ENCODE measurements around the gene FER1L5.

Gene FER1L5

DNA sequence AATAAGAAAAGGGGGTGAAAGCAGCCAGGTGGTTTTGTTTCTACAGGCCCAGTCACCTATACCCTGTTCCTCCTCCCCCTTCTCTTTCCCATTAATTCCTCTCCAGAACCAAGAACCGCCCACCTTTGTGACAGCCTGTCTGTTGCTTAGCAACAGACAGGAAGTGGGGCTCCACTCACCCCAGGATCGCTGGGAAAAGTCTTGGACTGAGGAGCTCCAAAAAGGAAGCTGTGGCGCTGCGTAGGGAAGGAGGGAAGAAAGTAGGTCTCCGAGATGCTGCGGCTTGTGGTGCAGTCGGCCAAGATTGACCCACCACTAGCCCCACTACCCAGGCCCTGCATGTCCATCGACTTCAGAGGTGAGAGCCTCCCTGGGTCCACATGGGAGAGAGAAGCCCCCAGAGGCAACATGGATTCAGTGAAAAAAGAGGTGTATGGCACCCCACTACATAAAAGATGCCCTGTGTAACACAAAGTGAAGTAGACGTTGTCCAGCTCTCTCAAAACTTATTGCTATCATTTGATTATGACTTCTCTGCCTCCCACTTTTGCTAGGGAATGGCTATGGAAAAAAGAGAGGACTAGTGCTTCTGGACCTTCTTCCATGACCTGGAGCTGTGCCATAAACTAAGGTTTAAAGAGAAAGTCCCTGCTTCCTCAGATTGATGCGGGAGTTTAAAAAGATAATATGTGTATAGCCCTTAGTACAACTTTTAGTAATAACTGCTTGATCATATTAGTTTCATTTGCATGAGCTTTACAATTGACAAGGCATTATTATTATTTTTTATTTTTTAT is at the start of gene FER1L5:
FER1L5 (plus strand) TSS at position 201 of the 797 bp plus-strand sequence; CDS start at position 274, 73 bp downstream.
- no peak for DNase-seq (ENCODE audit: low spot score)

DNA sequence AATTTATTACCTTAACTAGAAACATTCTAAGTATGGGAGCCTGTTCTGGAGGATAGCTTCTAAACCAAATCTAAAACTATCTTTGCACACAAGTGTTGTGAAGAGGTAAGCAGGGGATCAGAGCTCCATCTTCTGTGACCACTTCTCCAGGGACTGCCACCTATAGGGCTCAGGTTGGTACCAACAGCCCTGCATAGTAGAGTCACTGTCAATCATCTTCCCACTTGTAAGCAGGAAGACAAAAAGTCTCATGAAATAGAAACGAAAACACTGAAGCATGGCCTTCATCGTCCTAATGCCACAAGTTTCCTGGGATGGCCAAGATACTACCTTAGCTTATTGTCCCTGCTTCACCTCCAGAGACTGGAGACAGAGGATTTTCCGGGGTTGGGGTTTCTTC is 48.3 kb upstream of the FER1L5 start:
- DNase-seq (ENCODE audit: low spot score): no peak

DNA sequence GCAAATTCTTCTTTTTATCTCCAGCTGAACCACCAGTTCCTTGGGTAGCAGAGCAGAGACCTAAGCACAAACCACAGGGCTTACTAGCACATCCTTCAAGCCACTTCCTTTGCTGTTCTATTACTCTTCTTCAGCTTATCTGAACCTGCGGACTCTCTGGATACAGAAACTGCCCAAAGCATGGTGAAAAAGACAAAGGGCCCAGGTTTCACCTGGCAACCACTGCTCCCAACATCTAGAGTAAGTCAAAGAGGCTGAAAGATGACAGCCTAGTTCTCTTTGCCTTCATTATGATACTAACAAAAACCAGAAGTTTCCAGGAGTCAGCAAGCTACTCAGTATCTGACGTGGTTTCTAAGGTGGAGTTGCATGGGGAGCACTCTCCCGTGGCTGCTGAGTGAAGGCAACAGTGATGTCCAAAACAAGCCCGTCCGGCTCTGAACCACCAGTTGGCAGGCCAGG is 47.8 kb upstream of the FER1L5 start:
- DNase-seq (ENCODE audit: low spot score): no peak

DNA sequence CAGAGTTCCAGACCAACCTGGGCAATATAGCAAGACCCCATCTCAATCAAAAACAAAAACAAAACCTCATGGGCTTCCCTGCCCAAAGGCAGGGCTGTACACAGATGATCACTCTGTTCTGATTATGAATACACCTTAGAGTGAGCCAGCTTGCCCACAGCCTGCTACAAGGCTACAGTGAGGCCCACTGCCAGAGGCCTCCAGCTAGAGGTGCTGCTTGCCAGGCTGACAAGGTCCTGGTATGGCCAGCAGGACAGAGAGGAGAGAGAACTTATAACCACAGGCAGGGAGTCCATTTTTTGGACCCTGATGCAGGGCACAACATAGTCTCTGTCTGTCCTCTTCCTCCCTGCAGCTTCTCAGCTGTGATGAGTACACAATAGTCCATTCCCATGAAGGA is 46.0 kb upstream of the FER1L5 start:
- DNase-seq (ENCODE audit: low spot score): no peak

DNA sequence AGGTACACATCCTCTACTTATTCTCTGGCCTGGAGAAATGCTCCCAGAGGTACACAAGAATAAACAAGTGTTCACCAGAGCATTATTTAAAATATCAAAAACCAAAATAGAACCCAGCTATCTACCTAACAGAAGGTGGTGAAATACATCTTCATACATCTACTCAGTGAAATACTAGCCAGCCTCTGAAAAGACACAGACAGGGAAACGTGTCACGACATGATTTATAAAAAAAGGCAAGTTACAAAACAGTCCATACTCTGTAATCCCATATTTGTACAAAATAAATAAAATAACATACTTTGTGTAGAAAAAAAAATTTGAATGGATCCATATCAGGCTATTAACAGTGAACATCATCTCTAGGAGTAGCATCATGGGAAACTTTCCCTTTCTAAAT is 42.6 kb upstream of the FER1L5 start:
- DNase-seq (ENCODE audit: low spot score): no peak

DNA sequence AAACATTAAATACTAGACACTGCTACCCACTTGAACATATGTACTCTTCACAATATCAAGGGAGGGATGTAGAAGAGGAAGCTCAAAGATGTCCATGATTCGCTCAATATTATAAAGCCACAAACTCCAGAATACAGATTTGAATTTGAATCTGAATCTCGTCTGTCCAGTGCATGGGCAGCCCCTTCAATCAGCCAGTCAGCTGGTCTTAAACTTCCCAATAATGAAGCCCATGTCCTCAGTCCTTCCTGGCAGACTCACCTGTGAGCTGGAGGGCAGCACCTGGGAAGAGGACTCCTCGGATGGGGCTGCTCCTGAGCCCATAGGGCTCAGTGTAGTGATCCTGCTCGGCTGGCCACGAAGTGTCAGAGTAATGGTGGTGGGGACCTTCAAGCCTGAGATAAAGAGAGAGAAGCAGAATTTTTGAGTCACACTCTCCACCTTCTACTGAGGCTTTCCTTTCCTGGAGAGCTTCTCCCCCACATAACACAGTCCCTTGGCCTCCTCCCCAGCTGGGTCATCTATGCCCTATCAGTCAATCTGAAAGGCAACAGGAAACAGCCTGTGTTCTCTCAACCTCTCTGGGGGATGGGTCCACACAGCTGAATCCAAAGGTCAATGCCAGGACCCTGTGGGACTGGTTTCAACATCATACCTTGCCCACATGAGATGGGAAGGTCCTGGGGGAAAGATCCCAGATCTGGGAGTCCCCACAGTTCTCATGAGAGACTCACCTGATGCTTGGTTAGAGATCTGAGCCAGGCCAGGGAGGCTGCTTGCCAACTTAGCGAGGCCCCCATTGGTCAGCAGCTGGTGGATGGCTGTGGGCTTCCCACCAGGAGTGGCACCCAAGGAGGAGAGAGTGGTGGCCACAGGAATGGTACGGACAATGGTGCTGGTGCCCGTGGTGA is 40.9 kb upstream of the FER1L5 start:
- no peak for DNase-seq (ENCODE audit: low spot score)

DNA sequence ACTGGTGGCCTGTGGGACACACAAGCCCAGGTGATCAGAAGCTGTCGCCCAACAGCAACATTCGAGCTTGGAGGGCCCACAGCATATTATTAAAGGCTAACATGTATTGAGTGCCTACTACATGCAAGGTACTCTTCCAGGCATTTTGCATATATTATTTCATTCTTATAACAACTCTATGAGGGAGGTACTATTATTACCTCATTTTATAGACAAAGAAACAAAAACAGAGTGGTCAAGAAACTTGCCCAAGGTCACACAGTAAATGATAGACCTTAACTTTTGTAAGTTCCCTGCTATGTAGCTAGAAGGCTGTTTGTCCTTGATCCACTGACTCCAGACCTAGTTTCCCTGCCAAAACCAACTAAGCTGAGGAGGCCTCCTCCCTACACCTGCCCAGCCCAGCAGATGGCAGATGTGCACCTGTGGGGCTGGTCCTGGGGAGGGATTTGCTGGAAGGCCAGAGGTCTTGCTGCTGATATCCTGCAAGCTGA is 40.2 kb upstream of the FER1L5 start:
- DNase-seq (ENCODE audit: low spot score): peak; percentile 30

DNA sequence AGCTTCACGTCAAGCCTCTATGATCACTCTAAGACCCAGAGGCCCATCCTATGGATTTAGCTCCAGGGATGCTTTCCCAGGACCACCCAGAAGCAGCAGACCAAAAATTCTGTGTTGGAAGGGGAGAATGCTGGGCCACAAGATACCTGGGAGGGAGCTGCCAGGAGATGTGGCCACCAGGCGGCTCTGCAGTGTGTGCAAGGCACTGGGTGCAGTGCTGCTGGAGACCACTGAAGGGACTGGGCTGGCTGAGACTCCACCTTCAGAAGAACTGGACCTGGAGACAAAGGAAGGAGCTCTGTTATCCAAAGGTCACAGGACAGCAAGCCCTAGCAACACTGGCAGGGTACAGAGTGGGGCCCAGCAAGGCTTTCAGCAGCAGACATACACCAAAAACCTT is 38.5 kb upstream of the FER1L5 start:
- peak; percentile 32 for DNase-seq (ENCODE audit: low spot score)

DNA sequence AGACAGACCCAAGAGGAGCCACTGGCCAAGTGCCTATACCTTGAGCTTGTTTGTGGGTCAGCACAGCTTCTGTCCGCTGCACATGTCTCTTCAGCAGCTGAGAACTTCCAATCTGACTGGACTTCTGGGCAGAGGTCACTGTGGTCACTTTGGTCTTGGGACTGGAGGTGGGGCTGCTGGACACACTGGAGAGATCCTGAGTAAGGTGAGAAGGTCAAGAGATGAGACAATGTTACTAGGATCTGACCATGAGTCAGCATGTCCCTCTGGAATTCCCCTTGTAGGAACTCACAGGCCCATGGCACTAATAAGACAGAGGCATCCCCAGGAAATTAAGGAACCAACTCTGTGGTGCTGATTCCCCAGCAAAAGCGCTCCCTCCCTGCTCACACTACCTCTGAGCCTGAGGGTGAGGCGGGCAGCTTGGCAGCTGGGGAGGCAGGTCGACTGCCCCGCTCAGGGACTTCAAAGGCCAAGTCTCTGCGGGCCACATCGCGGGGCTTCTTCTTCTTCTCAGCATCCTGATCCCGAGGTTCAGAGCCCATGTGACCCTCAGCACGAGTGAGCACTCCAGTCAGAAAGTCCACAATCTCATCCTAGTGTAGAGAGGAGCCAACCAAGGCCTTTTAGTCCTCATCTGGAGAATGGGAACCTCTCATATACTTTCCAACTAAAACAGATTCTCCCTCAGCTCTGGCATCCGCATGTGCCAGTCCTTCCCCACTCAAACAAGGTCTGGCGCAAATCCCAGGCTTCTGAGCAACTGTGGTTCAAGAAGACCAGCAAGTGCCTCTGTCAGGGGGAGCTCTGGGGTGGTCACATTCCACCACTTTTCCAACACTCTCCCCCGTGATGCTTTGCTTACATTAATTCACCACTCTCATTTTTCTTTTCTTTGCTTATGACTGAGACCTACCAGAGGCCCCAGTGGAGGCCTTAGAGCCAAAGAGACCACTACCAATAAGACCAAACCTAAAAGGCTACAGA is 33.8 kb upstream of the FER1L5 start:
- no peak for DNase-seq (ENCODE audit: low spot score)

DNA sequence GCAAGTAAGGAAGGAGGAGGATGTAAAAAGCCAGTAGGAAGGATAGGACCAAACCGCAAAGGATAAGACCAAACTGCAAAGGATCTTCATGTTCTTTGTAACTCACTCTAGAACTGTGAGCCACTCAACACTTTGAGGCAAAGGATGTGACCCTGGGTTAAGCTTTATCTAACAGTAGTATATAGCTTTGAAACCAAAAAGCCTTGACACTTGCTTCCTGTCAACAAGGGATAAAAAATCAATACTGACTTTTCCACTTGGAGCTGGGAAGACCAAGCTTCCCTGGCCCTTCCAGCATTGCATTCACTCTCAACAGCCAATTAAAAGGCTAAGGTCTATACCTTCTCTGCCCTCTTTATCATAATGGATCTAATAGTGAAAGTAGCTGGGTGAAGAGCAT is 26.4 kb upstream of the FER1L5 start:
- no peak for DNase-seq (ENCODE audit: low spot score)

DNA sequence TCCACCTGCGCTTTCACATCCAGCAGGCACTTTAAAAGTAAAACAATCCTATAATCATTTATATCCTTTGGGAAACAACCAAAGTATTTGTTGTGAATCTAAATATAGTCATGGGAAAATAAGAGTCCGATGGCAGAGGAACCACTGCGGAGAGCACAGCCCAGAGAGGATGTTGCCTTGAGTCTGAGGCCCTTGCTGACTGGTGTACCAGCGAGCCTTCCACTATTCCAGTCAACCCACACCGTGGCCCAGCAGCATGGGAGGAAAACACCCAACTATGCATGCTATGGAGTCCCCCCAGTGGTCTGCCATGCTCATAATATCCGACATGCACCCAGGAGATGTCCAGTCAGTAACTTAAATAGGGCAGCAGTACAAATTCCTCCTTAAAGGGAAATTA is 26.0 kb upstream of the FER1L5 start:
- DNase-seq (ENCODE audit: low spot score): no peak

DNA sequence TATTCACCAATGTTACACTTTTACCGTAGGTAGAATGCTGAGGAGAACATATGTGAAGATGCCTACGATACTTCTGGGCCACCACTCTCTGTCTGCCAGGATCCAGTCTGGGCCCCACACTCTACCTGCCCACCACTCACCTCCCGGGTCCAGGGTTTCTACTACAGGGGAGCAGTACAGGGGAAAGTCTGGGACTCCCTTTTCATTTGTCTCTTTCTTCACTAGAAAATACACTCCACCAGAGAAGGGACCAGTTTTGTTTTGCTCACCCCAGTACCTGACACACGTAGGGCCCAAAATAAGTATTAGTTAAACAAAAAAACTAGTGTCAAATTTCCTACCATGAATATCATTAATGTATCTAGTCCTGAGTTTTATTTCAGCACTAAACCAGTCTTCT is 25.6 kb upstream of the FER1L5 start:
- no peak for DNase-seq (ENCODE audit: low spot score)

DNA sequence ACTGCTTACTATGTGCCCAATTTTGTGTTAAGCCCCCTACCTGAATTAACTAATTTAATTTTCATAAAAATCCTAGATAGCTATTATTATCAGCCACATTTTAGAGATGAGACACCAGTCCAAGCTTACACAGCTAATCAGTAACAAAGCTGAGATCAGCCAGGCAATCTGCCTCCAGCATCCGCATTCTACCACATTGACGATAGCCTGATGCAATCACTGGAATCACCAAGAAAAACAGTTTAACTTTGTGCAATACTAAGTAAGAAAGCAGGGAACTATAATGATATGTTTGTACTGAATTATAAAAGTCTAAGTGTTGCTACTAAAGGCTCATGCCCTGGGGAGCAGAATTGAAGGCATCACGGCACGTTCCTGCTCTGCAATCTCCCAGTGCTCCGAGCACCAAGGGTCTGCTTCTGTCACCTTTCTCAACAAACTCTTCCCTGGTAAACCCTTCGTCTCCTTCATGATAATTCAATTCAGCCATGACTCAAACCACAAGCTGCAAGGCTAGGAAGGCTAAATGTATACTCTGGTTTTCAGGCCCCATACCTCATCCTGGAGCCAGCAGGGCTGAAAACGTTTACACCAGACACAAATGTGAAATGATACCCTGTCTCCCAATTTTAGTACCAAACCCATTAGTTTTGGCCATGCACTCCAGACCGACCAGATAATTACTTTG is 23.8 kb upstream of the FER1L5 start:
- DNase-seq (ENCODE audit: low spot score): no peak

DNA sequence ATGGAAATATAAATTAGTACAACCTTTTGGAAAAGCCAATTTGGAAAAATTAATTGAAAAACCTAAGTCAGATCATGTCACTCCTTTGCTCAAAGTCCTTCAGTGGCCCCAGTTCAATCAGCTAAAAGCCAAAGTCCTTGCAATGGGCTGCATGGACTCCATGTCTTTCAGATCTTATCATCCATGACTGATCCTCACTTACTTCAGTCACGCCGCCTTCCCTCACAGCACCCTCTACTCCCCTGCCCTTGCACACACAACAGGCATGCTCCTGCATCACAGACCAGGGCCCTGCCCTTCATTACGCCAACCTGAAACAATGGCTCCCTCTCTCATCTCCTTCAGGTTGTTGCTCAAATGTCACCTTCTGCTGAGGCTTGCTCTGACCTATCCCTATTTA is 20.0 kb upstream of the FER1L5 start:
- DNase-seq (ENCODE audit: low spot score): no peak

DNA sequence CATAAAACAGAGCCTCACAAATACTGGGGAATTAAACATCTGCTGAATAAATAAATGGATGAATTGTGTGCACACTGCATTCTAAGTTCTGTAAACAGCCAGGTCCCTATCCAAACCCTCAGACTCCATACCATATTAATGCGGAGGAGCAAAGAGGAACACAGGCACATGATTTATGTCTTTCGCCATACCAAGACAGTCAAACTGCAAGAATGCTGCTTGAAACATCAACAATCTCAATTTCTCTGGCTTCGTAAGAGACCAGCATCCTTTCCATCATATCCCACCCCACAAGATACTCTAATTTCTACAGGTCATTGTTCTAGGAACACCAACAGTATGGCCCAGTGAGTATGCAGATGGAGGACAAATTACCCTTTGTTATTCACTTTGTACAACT is 19.4 kb upstream of the FER1L5 start:
- DNase-seq (ENCODE audit: low spot score): no peak

DNA sequence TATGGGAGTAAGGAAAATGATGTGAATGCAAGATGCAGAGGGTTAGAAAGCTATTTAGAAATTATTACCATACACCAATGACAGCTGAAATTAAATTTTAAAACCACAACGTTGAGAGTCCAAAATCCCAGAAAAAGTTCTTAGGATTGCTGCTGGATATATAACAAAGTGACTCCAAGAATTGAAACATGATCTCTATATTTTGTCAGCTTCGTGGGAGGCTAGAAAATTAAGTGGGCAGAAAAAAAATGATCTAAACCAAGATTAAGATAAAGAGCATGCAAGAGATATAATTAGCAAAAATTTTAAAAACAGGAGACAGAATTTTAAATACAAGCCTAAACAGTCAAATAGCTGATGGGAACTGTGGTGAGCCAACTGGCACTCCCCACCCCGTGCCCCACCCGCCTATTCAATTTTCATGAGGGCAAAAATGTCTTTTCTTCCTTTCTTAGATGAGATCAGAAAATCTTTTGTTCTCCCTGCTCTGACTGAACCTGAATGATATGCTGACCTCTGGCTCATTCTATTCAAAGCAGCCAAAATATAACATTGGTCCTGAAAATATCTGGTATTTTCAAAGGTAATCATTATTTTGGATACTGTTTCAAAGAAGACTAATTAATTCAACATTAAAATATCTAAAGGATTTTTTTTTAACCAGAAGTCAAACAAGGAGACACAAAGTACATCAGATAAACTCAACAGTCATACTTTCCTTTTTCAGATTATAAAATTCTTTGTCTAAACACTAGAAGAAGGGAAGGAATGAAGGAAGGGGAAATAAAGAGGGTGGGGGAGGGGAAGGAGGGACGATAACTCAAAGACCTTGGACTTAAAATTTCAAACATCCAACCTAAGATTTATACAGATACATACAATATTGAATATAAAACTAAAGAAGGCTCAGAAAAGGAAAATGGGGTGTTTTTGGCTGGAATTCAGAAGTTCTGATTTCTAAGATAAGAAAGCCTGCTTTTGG is 16.7 kb upstream of the FER1L5 start:
- DNase-seq (ENCODE audit: low spot score): no peak

DNA sequence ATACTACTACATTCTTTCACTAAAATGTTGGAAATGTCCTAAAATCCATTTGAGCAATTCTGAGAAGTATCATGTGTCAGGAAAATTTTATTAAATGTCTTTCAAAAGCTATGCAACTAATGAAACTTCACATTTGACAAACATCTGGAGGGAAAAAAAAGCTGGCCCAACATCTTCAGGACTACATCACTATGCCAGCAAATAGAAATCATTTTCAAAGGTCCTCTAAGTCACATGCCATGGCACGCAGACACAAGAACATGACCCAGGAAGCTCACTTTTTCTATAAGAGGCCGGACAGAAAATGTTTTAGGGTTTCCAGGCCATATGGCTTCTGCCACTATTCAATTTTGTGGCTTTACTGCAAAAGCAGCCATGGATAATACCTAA is 16.0 kb upstream of the FER1L5 start:
- no peak for DNase-seq (ENCODE audit: low spot score)

DNA sequence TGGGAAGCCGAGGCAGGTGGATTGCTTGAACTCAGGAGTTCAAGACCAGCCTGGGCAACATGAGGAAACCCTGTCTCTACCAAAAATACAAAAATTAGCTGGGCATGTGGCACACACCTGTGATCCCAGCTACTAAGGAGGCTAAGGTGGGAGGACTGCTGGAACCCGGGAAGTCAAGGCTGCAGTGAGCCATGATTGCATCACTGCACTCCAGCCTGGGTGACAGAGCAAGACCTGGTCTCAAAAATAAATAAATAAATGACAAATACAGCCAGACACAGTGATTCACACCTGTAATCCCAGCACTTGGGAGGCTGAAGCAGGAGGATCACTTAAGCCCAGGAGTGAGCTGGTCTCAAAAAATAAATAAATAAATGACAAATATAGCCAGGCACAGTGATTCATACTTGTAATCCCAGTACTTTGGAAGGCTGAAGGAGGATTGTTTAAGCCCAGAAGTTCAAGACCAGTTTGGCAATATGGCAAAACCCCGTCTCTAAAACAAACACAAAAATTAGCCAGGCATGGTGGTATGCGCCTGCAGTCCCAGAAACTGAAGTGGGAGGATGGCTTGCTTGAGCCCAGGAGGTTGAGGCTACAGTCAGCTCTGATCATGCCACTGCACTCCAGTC is 10.6 kb upstream of the FER1L5 start:
- DNase-seq (ENCODE audit: low spot score): no peak

DNA sequence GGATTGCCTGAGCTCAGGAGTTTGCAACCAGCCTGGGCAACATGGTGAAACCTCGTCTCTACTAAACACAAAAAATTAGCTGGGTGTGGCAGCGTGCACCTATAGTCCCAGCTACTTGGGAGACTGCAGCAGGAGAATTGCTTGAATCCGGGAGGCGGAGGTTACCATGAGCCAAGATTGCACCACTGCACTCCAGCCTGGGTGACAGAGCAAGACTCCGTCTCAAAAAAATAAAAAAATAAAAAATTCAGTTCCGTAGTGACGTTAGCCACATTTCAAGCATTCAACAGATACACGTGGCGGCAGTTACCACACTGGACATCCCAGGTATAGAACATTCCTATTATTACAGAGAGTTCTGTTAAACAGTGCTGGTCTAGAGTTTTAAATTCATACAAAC is 8.9 kb upstream of the FER1L5 start:
- DNase-seq (ENCODE audit: low spot score): no peak
